GM12878 (cell line): ENCODE data around the gene CARD11. TPM values are rescaled to one million over a fixed set of nuclear protein-coding genes. Genes with fewer than 3 reads are reported as not detected.

Experiments used
- ATAC-seq: fragments of 200-7000 bp; cut with Tn5 transposase; 3 replicates; pipeline ENCODE4 v1.9.1; 2020; ENCODE audit warnings: mild to moderate bottlenecking, moderate library complexity
- BruUV-seq: library from RNA; stranded (reverse); fragments of 400-500 nt; replicated peaks from 2 replicates; lab custom pipeline; 2021; lab: Mats Ljungman, UMichigan
- CTCF ChIA-PET: fragments of 300-600 bp; sonication (Branson Sonifier 250); formaldehyde crosslinking; extraction: SDS; loops from one replicate; lab custom pipeline; 2021; ENCODE audit warnings: inconsistent platforms; lab: Yijun Ruan, JAX
- POLR2A ChIA-PET: fragments of 350-600 bp; formaldehyde crosslinking; extraction: SDS; loops from one replicate; lab custom pipeline; 2021; ENCODE audit warnings: inconsistent platforms; lab: Charles Lee
- RAD21 ChIA-PET: fragments of 300-600 bp; sonication (Branson Sonifier 250); formaldehyde crosslinking; loops from one replicate; lab custom pipeline; 2023; ENCODE audit warnings: antibody characterized with exemption; ENCODE audit not compliant: unreplicated experiment; lab: Charles Lee
- SMC1A ChIA-PET: fragments of 300-600 bp; sonication (Branson Sonifier 250); formaldehyde crosslinking; loops from one replicate; lab custom pipeline; 2023; ENCODE audit not compliant: unreplicated experiment, uncharacterized antibody; lab: Charles Lee
- DNase-seq: peaks from one replicate; pipeline ENCODE4 v3.0.0-alpha.2; 2011; ENCODE audit warnings: low read depth, low spot score
- FAIRE-seq: peaks from 3 replicates; lab custom pipeline; 2011; peaks lifted over from hg19 to GRCh38; lab: Jason Lieb, UNC
- H2AFZ ChIP-seq: 2 replicates; pipeline ENCODE4 v1.6.0; 2011; ENCODE audit warnings: low read depth, low read length, control low read depth; ENCODE audit not compliant: control insufficient read depth
- H3K27ac ChIP-seq: 2 replicates; pipeline ENCODE4 v1.5.1; 2011; ENCODE audit warnings: control low read depth; ENCODE audit not compliant: control insufficient read depth, insufficient read depth
- H3K27me3 ChIP-seq, 2 experiments: replicated peaks in 1 of 2; 2 replicates each; pipeline versions ENCODE4 v1.6.0 to v1.6.1; 2011; ENCODE audit warnings: low read length in 1 of 2; ENCODE audit not compliant: control insufficient read depth in 2 of 2, insufficient read depth in 2 of 2
- H3K36me3 ChIP-seq, 2 experiments: 2 replicates each; pipeline ENCODE4 v1.5.1; 2011; ENCODE audit warnings: low read length in 1 of 2; ENCODE audit not compliant: control insufficient read depth in 2 of 2, insufficient read depth in 2 of 2
- H3K4me1 ChIP-seq: 2 replicates; pipeline ENCODE4 v1.6.1; 2011; ENCODE audit warnings: mild to moderate bottlenecking, low read length, moderate library complexity, mixed read lengths; ENCODE audit not compliant: control insufficient read depth, insufficient read depth
- H3K4me2 ChIP-seq: 2 replicates; pipeline ENCODE4 v1.6.0; 2011; ENCODE audit warnings: control low read depth; ENCODE audit not compliant: control insufficient read depth, insufficient read depth
- H3K4me3 ChIP-seq: fragments of 200-600 bp; sonication (generic); 2 replicates; pipeline ENCODE4 v1.5.1; 2016
- H3K79me2 ChIP-seq: 2 replicates; pipeline ENCODE4 v1.6.0; 2011; ENCODE audit warnings: low read length; ENCODE audit not compliant: control insufficient read depth, insufficient read depth
- H3K9ac ChIP-seq: 2 replicates; pipeline ENCODE4 v1.8.0; 2011; ENCODE audit warnings: low read length, control low read depth, mixed read lengths; ENCODE audit not compliant: control insufficient read depth, insufficient read depth
- H3K9me3 ChIP-seq: replicated peaks from 3 replicates; pipeline ENCODE4 v1.5.1; 2011; ENCODE audit warnings: mild to moderate bottlenecking, low read length; ENCODE audit not compliant: control insufficient read depth, insufficient read depth
- H4K20me1 ChIP-seq: 2 replicates; pipeline ENCODE4 v1.6.0; 2011; ENCODE audit not compliant: control insufficient read depth, insufficient read depth
- ATF2 ChIP-seq: IDR thresholded peaks from 2 replicates; pipeline ENCODE4 v1.6.1; 2012; ENCODE audit warnings: low read length, inconsistent platforms
- BCL11A ChIP-seq: IDR thresholded peaks from 2 replicates; pipeline ENCODE4 v1.6.1; 2011; ENCODE audit warnings: low read depth, low read length
- E4F1 ChIP-seq: fragments of 450-650 bp; IDR thresholded peaks from 2 replicates; pipeline ENCODE4 v1.6.1; 2018; ENCODE audit warnings: borderline replicate concordance, mild to moderate bottlenecking; ENCODE audit not compliant: partially characterized antibody
- EGR1 ChIP-seq, 2 experiments: IDR thresholded peaks; 1 replicate in 1 of 2; 2 replicates in 1 of 2; pipeline ENCODE4 v1.6.1; 2011 to 2012; ENCODE audit warnings: low read depth in 2 of 2, low read length in 2 of 2, borderline replicate concordance in 1 of 2, mild to moderate bottlenecking in 1 of 2, moderate library complexity in 1 of 2
- MLLT1 ChIP-seq: fragments of 450-650 bp; IDR thresholded peaks from 2 replicates; pipeline ENCODE4 v1.6.1; 2016; ENCODE audit warnings: mild to moderate bottlenecking
- MYB ChIP-seq: fragments of 150-350 bp; IDR thresholded peaks from 2 replicates; pipeline ENCODE4 v1.6.1; 2014; ENCODE audit warnings: mild to moderate bottlenecking, low read depth, low read length, borderline replicate concordance
- NFIC ChIP-seq: IDR thresholded peaks from 2 replicates; pipeline ENCODE4 v1.6.1; 2012; ENCODE audit warnings: low read depth, mild to moderate bottlenecking, inconsistent platforms, low read length, moderate library complexity
- POLR2AphosphoS5 ChIP-seq: IDR thresholded peaks from 2 replicates; pipeline ENCODE4 v1.6.1; 2011; ENCODE audit warnings: mild to moderate bottlenecking, low read length, inconsistent platforms
- SMAD5 ChIP-seq: IDR thresholded peaks from 2 replicates; pipeline ENCODE4 v1.6.1; 2016; ENCODE audit warnings: antibody characterized with exemption, low read depth
- YBX1 ChIP-seq: fragments of 450-650 bp; IDR thresholded peaks from 2 replicates; pipeline ENCODE4 v1.6.1; 2016; ENCODE audit warnings: antibody characterized with exemption
- WGBS: methylation state at CpG from one replicate; pipeline ENCODE4 v1.1.6; 2016; ENCODE audit warnings: low lambda C conversion rate; ENCODE audit not compliant: insufficient replicate concordance, insufficient coverage; ENCODE audit errors: missing lambda C conversion rate; 5-methylcytosine and 5-hydroxymethylcytosine counted together
- in situ Hi-C: fragments of 300-500 bp; cut with MboI; formaldehyde crosslinking; loops from 9 replicates; pipeline ENCODE4 v1.14.3; 2018; ENCODE audit warnings: mixed read lengths
- intact Hi-C: fragments of 100-400 bp; cut with micrococcal nuclease; formaldehyde crosslinking; loops from one replicate; pipeline ENCODE4 v1.14.2; 2022; ENCODE audit not compliant: unreplicated experiment
- polyA plus RNA-seq, 11 experiments: library from polyadenylated mRNA; depleted of rRNA in 4 of 11; unstranded in 6 of 11; stranded (reverse) in 5 of 11; fragments of >200 nt; fragmentation: Nextera tagmentation in 4 of 11; fragmentation: Illumina TruSeq in 1 of 11; extraction: Ambion mirVana in 4 of 11; extraction: Trizol in 1 of 11; gene quantifications; 1 replicate in 1 of 11; 2 replicates in 10 of 11; pipeline versions ENCODE4 v1.2.1 to v1.2.3, GENCODE V29; 2011 to 2016; ENCODE audit warnings: inconsistent platforms in 2 of 11, missing spikeins in 2 of 11, low read depth in 1 of 11
- total RNA-seq, 4 experiments: library from RNA; depleted of rRNA in 3 of 4; stranded (reverse); fragments of >200 nt in 3 of 4; fragmentation: Illumina TruSeq in 1 of 4; extraction: Trizol in 1 of 4; gene quantifications; 2 replicates each; pipeline versions ENCODE4 v1.2.1 to v1.2.3, GENCODE V29; 2013 to 2021
- TF ChIP-seq, protein P1 (sequence below): fragments of 450-650 bp; IDR thresholded peaks from 2 replicates; pipeline ENCODE4 v1.6.1; 2018; ENCODE audit warnings: mild to moderate bottlenecking, low read depth, moderate library complexity; ENCODE audit not compliant: partially characterized antibody

The CARD11 gene
- total and polyA plus RNA-seq, 10 of the 15 experiments (the other 5 are each of a cell fraction or from before 2014, with no cell fraction given), result 0.27 to 72.0 (median 28.4) TPM

GRCh38 chr7:2979951-2980350 is 63.7 kb downstream of the CARD11 start:
- CTCF ChIA-PET, result interaction anchor here (1.0 to 3.3 kb wide), 3 partner anchors 35 to 91 kb away, joined by 3 to 19 read pairs (median 4); no protein-coding TSS in a partner anchor

More at GRCh38 chr7:2979951-2980350, 63.7 kb downstream of the CARD11 start:
- H3K36me3 ChIP-seq, result peaks cover 2 to 8% of the 10 kb centered on the region in 2 experiments; a peak in 3 of 4 replicates
- H3K4me3 ChIP-seq, result peak overlapping the region; percentile 60; the same call in 1 of the 2 replicates
- peak overlapping the region; percentile 78 for H3K27ac ChIP-seq
- H3K79me2 ChIP-seq, result peaks cover 12% of the 10 kb centered on the region
- ChIA-PET RAD21 (interaction anchor here (0.6 to 3.5 kb wide), 5 partner anchors 47 to 91 kb away, joined by 3 to 34 read pairs (median 4); no protein-coding TSS in a partner anchor), SMC1A (interaction anchor here (1.5 to 4.5 kb wide), 3 partner anchors 62 to 90 kb away, joined by 3 to 26 read pairs (median 22); no protein-coding TSS in a partner anchor), POLR2A (interaction anchor here (2.0 kb wide), 1 partner anchor 61 kb away, joined by 13 read pairs; no protein-coding TSS in a partner anchor)
- H3K9me3 ChIP-seq, result no peaks in the 10 kb centered on the region; the same call in 2 of the 3 replicates
- H4K20me1 ChIP-seq, result no peaks in the 10 kb centered on the region
- 74% methylated on average over 13 of the region's 13 CpGs for WGBS
- no TSS peak for BruUV-seq
- H3K27me3 ChIP-seq, result no peaks in the 10 kb centered on the region
- peaks cover 44% of the 10 kb centered on the region for H3K4me1 ChIP-seq
- intact Hi-C loops (loop anchor here (2.0 kb wide), 2 partner anchors 63 to 85 kb away; partner anchors contain the start of gene CARD11), in situ Hi-C loops (no loop called here)
- FAIRE-seq (no peak), ATAC-seq (no peak), DNase-seq (no peak)
- no peak overlapping the region for H2AFZ ChIP-seq
- H3K4me2 ChIP-seq, result peak overlapping the region; percentile 99
- peak overlapping the region; percentile 75 for H3K9ac ChIP-seq
- TF ChIP-seq SMAD5 (no peak), ATF2 (no peak), E4F1 (no peak), POLR2AphosphoS5 (no peak), YBX1 (no peak), MLLT1 (no peak), MYB (no peak), BCL11A (no peak), NFIC (no peak), EGR1 (IDR thresholded peaks at IDR 0.05; ENCODE audit: borderline replicate concordance in 1 of 2, low read depth in 2 of 2, low read length in 2 of 2) (no peak)
- TF ChIP-seq, protein P1, sequence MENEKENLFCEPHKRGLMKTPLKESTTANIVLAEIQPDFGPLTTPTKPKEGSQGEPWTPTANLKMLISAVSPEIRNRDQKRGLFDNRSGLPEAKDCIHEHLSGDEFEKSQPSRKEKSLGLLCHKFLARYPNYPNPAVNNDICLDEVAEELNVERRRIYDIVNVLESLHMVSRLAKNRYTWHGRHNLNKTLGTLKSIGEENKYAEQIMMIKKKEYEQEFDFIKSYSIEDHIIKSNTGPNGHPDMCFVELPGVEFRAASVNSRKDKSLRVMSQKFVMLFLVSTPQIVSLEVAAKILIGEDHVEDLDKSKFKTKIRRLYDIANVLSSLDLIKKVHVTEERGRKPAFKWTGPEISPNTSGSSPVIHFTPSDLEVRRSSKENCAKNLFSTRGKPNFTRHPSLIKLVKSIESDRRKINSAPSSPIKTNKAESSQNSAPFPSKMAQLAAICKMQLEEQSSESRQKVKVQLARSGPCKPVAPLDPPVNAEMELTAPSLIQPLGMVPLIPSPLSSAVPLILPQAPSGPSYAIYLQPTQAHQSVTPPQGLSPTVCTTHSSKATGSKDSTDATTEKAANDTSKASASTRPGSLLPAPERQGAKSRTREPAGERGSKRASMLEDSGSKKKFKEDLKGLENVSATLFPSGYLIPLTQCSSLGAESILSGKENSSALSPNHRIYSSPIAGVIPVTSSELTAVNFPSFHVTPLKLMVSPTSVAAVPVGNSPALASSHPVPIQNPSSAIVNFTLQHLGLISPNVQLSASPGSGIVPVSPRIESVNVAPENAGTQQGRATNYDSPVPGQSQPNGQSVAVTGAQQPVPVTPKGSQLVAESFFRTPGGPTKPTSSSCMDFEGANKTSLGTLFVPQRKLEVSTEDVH, result no peak
- TF ChIP-seq, all 136 proteins: peak for 0
